K562 (cell line): ENCODE results near the gene CGA. TPM values are rescaled to one million over a fixed set of nuclear protein-coding genes. Genes with fewer than 3 reads are reported as not detected.

Source experiments
- ATAC-seq: fragments of 200-7000 bp; cut with Tn5 transposase; 3 replicates; pipeline ENCODE4 v1.9.1; 2020; ENCODE audit warnings: moderate library complexity
- BruUV-seq: library from RNA; stranded (reverse); fragments of 400-500 nt; replicated peaks from 2 replicates; lab custom pipeline; 2021; lab: Mats Ljungman, UMichigan
- CTCF ChIA-PET: fragments of 300-600 bp; formaldehyde crosslinking; extraction: SDS; loops from one replicate; lab custom pipeline; 2021; ENCODE audit warnings: low intra/inter-chr PET ratio; lab: Yijun Ruan, JAX
- POLR2A ChIA-PET: fragments of 300-600, 350-650 bp; sonication (Branson Sonifier 250); formaldehyde crosslinking; extraction: SDS; loops from one replicate; lab custom pipeline; 2021; ENCODE audit warnings: antibody characterized with exemption, inconsistent platforms; lab: Yijun Ruan, JAX
- DNase-seq, 4 experiments: peaks; one replicate each; pipeline versions ENCODE4 v3.0.0 to v3.0.0-alpha.2; 2011 to 2018; ENCODE audit warnings: low spot score in 3 of 4, mixed read lengths in 3 of 4; ENCODE audit errors: extremely low read depth in 1 of 4
- FAIRE-seq: peaks from 2 replicates; lab custom pipeline; 2011; peaks lifted over from hg19 to GRCh38; lab: Jason Lieb, UNC
- H2AFZ ChIP-seq: 2 replicates; pipeline ENCODE4 v1.6.0; 2011; ENCODE audit warnings: low read depth, low read length, control low read depth, inconsistent platforms
- H3K27ac ChIP-seq: fragments of 200-600 bp; 3 replicates; pipeline ENCODE4 v1.8.0; 2011; ENCODE audit warnings: low read depth, mild to moderate bottlenecking, control low read depth, inconsistent platforms, low read length, moderate library complexity, mixed read lengths; ENCODE audit errors: extremely low read depth
- H3K27me3 ChIP-seq, 2 experiments: fragments of 300-600 bp in 1 of 2; 2 replicates in 1 of 2; 3 replicates in 1 of 2; pipeline versions ENCODE4 v1.6.0 to v1.8.0; 2011; ENCODE audit warnings: inconsistent platforms in 2 of 2, low read length in 2 of 2, mild to moderate bottlenecking in 1 of 2, mixed read lengths in 1 of 2, moderate library complexity in 1 of 2; ENCODE audit not compliant: control insufficient read depth in 2 of 2, insufficient read depth in 2 of 2
- H3K36me3 ChIP-seq: fragments of 300-600 bp; 3 replicates; pipeline ENCODE4 v1.8.0; 2011; ENCODE audit warnings: mild to moderate bottlenecking, low read length, inconsistent platforms; ENCODE audit not compliant: control insufficient read depth, insufficient read depth
- H3K4me1 ChIP-seq, 2 experiments: fragments of 200-600 bp in 1 of 2; replicated peaks in 1 of 2; 2 replicates in 1 of 2; 3 replicates in 1 of 2; pipeline versions ENCODE4 v1.5.1 to v1.8.0; 2011; ENCODE audit warnings: inconsistent platforms in 2 of 2, low read length in 2 of 2, mild to moderate bottlenecking in 1 of 2, mixed read lengths in 1 of 2, moderate library complexity in 1 of 2; ENCODE audit not compliant: control insufficient read depth in 2 of 2, insufficient read depth in 2 of 2
- H3K4me2 ChIP-seq: 2 replicates; pipeline ENCODE4 v1.6.1; 2011; ENCODE audit warnings: low read length, control low read depth, inconsistent platforms, mixed read lengths; ENCODE audit not compliant: insufficient read depth
- H3K4me3 ChIP-seq: fragments of 200-600 bp; sonication (generic), shearing (Covaris generic); 2 replicates; pipeline ENCODE4 v1.5.1; 2016; ENCODE audit warnings: control low read depth, inconsistent platforms
- H3K79me2 ChIP-seq: fragments of 200-600 bp; 3 replicates; pipeline ENCODE4 v1.8.0; 2011; ENCODE audit warnings: low read length, inconsistent platforms; ENCODE audit not compliant: control insufficient read depth, insufficient read depth
- H3K9ac ChIP-seq, 2 experiments: 2 replicates each; pipeline versions ENCODE4 v1.6.0 to v1.6.1; 2011; ENCODE audit warnings: low read depth in 2 of 2, low read length in 2 of 2, control low read depth in 1 of 2, inconsistent platforms in 1 of 2, mild to moderate bottlenecking in 1 of 2, mixed read lengths in 1 of 2; ENCODE audit not compliant: insufficient read depth in 1 of 2
- H3K9me1 ChIP-seq: one replicate; pipeline ENCODE4 v1.6.0; 2011; ENCODE audit warnings: inconsistent platforms, mild to moderate bottlenecking, low read length, moderate library complexity; ENCODE audit not compliant: control insufficient read depth, insufficient read depth
- H3K9me3 ChIP-seq: replicated peaks from 2 replicates; pipeline ENCODE4 v1.5.1; 2011; ENCODE audit warnings: low read depth, low read length, inconsistent platforms; ENCODE audit not compliant: control insufficient read depth, insufficient read depth
- H4K20me1 ChIP-seq: replicated peaks from 2 replicates; pipeline ENCODE4 v1.6.1; 2011; ENCODE audit warnings: low read length, inconsistent platforms, mixed read lengths; ENCODE audit not compliant: control insufficient read depth, insufficient read depth
- BRCA1 ChIP-seq, 2 experiments: fragments of 450-650 bp in 1 of 2; sonication (generic) in 1 of 2; formaldehyde crosslinking in 1 of 2; IDR thresholded peaks; 2 replicates each; pipeline versions ENCODE4 v1.5.0 to v1.6.1; 2017 to 2020; ENCODE audit warnings: mild to moderate bottlenecking in 1 of 2, missing genetic modification reagents in 1 of 2
- CCNT2 ChIP-seq: IDR thresholded peaks from 2 replicates; pipeline ENCODE4 v1.6.1; 2011; ENCODE audit warnings: borderline replicate concordance, low read depth, mild to moderate bottlenecking, moderate library complexity, mixed read lengths, low read length; ENCODE audit not compliant: insufficient read length; ENCODE audit errors: extremely low read depth
- CREM ChIP-seq: IDR thresholded peaks from 2 replicates; pipeline ENCODE4 v1.6.1; 2014; ENCODE audit warnings: antibody characterized with exemption, low read depth
- FOXJ3 ChIP-seq: sonication (generic); formaldehyde crosslinking; IDR thresholded peaks from 2 replicates; pipeline ENCODE4 v1.4.0; 2020; ENCODE audit warnings: mild to moderate bottlenecking, missing genetic modification reagents
- FOXK1 ChIP-seq: sonication (generic); formaldehyde crosslinking; IDR thresholded peaks from 2 replicates; pipeline ENCODE4 v1.8.0; 2022; ENCODE audit warnings: missing genetic modification reagents, mild to moderate bottlenecking, borderline replicate concordance
- GTF2A2 ChIP-seq: IDR thresholded peaks from 2 replicates; pipeline ENCODE4 v1.6.1; 2016; ENCODE audit warnings: mild to moderate bottlenecking, missing genetic modification characterization, missing compliant biosample characterization
- HIVEP1 ChIP-seq: fragments of 250-450 bp; sonication (Bioruptor Pico); IDR thresholded peaks from 2 replicates; pipeline ENCODE4 v1.4.0; 2020; ENCODE audit warnings: mild to moderate bottlenecking
- JUND ChIP-seq, 2 experiments: IDR thresholded peaks; 2 replicates in 1 of 2; 3 replicates in 1 of 2; pipeline ENCODE4 v1.6.1; 2011; ENCODE audit warnings: borderline replicate concordance in 2 of 2, low read depth in 2 of 2, low read length in 2 of 2, improper control_type of control experiment in 1 of 2, missing biosample characterization in 1 of 2, missing genetic modification characterization in 1 of 2, missing genetic modification reagents in 1 of 2
- POLR2G ChIP-seq: fragments of 200-400 bp; formaldehyde crosslinking; IDR thresholded peaks from 2 replicates; pipeline ENCODE4 v1.6.1; 2017; ENCODE audit warnings: low read depth, mild to moderate bottlenecking, antibody characterized with exemption, low read length, moderate library complexity
- SMARCB1 ChIP-seq: IDR thresholded peaks from 2 replicates; pipeline ENCODE4 v1.6.1; 2011; ENCODE audit warnings: improper control_type of control experiment, low read depth; ENCODE audit not compliant: insufficient read length
- SMARCE1 ChIP-seq: fragments of 450-650 bp; IDR thresholded peaks from 2 replicates; pipeline ENCODE4 v1.7.1; 2016; ENCODE audit warnings: mild to moderate bottlenecking
- SP1 ChIP-seq: sonication (generic); formaldehyde crosslinking; IDR thresholded peaks from 2 replicates; pipeline ENCODE4 v1.8.1; 2022; ENCODE audit warnings: mild to moderate bottlenecking, missing genetic modification reagents
- SRSF1 ChIP-seq: fragments of 200-400 bp; formaldehyde crosslinking; IDR thresholded peaks from 2 replicates; pipeline ENCODE4 v1.6.1; 2017; ENCODE audit warnings: mild to moderate bottlenecking, low read depth, low read length, moderate library complexity
- STAG1 ChIP-seq: sonication (generic); formaldehyde crosslinking; IDR thresholded peaks from 2 replicates; pipeline ENCODE4 v1.5.0; 2020; ENCODE audit warnings: missing genetic modification reagents, borderline replicate concordance
- ZKSCAN3 ChIP-seq: fragments of 250-450 bp; sonication (Bioruptor Pico); IDR thresholded peaks from 2 replicates; pipeline ENCODE4 v1.4.0; 2020
- ZNF174 ChIP-seq: fragments of 250-450 bp; sonication (Bioruptor Pico); IDR thresholded peaks from 2 replicates; pipeline ENCODE4 v1.4.0; 2020; ENCODE audit warnings: mild to moderate bottlenecking
- ZNF263 ChIP-seq: sonication (generic); formaldehyde crosslinking; IDR thresholded peaks from 2 replicates; pipeline ENCODE4 v1.8.0; 2022; ENCODE audit warnings: mild to moderate bottlenecking, missing genetic modification reagents, borderline replicate concordance
- WGBS: fragments of 100-300 bp; shearing (Covaris generic); methylation state at CpG from one replicate; pipeline ENCODE4 v1.1.6; 2016; ENCODE audit warnings: low coverage, mixed read lengths; ENCODE audit not compliant: insufficient coverage; ENCODE audit errors: missing lambda C conversion rate; 5-methylcytosine and 5-hydroxymethylcytosine counted together
- in situ Hi-C: fragments of 300-500 bp; cut with MboI; formaldehyde crosslinking; loops from 4 replicates; pipeline ENCODE4 v1.15.0; 2018; ENCODE audit warnings: inconsistent platforms, mixed read lengths
- intact Hi-C: fragments of 100-400 bp; cut with micrococcal nuclease; formaldehyde crosslinking; loops from 2 replicates; pipeline ENCODE4 v1.14.2; 2022
- polyA plus RNA-seq, 8 experiments: library from polyadenylated mRNA; depleted of rRNA in 4 of 8; stranded (reverse) in 5 of 8; unstranded in 3 of 8; fragments of >200 nt; fragmentation: Nextera tagmentation in 2 of 8; fragmentation: Illumina TruSeq in 1 of 8; extraction: Ambion mirVana in 2 of 8; extraction: Trizol in 1 of 8; gene quantifications; 2 replicates each; pipeline versions ENCODE4 v1.2.1 to v1.2.3, GENCODE V29; 2011 to 2014; ENCODE audit warnings: inconsistent platforms in 1 of 8, missing spikeins in 1 of 8
- total RNA-seq, 7 experiments: library from RNA; depleted of rRNA in 6 of 7; stranded (reverse); fragments of >200 nt in 6 of 7; fragmentation: Illumina TruSeq in 2 of 7; extraction: Trizol in 2 of 7; gene quantifications; 2 replicates each; pipeline versions ENCODE4 v1.2.1 to v1.2.3, GENCODE V29; 2011 to 2021; ENCODE audit warnings: low replicate concordance in 1 of 7

The CGA gene
- total and polyA plus RNA-seq, 9 of the 15 experiments (the other 6 are each of a cell fraction or from before 2014, with no cell fraction given): 0.13 to 0.24 TPM; not detected in 7

DNA sequence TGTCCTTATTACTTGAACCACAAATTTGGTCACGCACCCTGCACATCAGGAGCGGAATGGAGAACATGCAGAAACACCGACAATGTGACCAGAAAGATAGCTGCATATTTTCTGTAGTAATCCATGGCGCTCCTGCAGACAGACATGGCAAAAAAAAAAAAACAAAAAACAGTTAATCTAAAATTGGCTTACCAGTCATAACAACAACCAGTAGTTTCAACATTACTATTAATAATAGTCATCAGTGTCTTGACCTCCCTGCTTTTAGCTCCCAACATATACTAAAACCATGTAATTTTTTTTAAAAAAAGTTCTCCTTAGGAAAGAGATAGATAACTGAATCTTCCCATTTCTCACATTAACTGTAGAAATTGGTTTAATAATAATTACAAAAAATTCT, 6.8 kb downstream of the CGA start:
- FAIRE-seq (no peak), ATAC-seq (no peak), DNase-seq (no peak)
- no peak overlapping the region for H3K27ac ChIP-seq
- in situ Hi-C loops: no loop called here
- no peaks in the 10 kb centered on the region for H3K4me1 ChIP-seq
- TF ChIP-seq HIVEP1 (CRISPR knock-in tag) (no peak), SP1 (CRISPR knock-in tag) (no peak), STAG1 (CRISPR knock-in tag) (no peak), FOXK1 (CRISPR knock-in tag) (no peak), GTF2A2 (tag) (no peak), ZNF174 (CRISPR knock-in tag) (no peak), CREM (no peak), FOXJ3 (CRISPR knock-in tag) (no peak), ZNF263 (CRISPR knock-in tag) (no peak), SMARCB1 (no peak), CCNT2 (no peak), BRCA1 (IDR thresholded peaks at IDR 0.05) (no peak), BRCA1 (CRISPR knock-in tag; IDR thresholded peaks at IDR 0.05) (no peak), ZKSCAN3 (CRISPR knock-in tag) (no peak), POLR2G (no peak), SMARCE1 (no peak), JUND (IDR thresholded peaks at IDR 0.05; ENCODE audit: borderline replicate concordance, low read depth, low read length) (no peak), JUND (tag; IDR thresholded peaks at IDR 0.05; ENCODE audit: borderline replicate concordance, low read depth, low read length) (no peak), SRSF1 (no peak)
- no TSS peak for BruUV-seq
- no peak overlapping the region for H3K4me3 ChIP-seq
- no peaks in the 10 kb centered on the region for H3K9me3 ChIP-seq
- 3% methylated on average over 4 of the region's 4 CpGs for WGBS
- no peak overlapping the region for H3K4me2 ChIP-seq
- no peaks in the 10 kb centered on the region for H4K20me1 ChIP-seq
- no peaks in the 10 kb centered on the region for H3K79me2 ChIP-seq
- no peaks in the 10 kb centered on the region for H3K9me1 ChIP-seq
- no peak overlapping the region for H2AFZ ChIP-seq
- no peaks in the 10 kb centered on the region for H3K36me3 ChIP-seq
- peaks cover 2 to 9% of the 10 kb centered on the region in 2 experiments; a peak in 4 of 5 replicates for H3K27me3 ChIP-seq
- ChIA-PET POLR2A (interaction anchor here (0.6 to 0.7 kb wide), 2 partner anchors 67 to 146 kb away, joined by 3 read pairs; no protein-coding TSS in a partner anchor), CTCF (no interaction called here)
- H3K9ac ChIP-seq: no peak overlapping the region
- intact Hi-C loops: no loop called here
